Loucy (cell line): ENCODE data around the gene ADCYAP1.
"Not testable (repeated sequence)": the region's sequence is repeated elsewhere in the genome, so short reads cannot be mapped to it uniquely, and the experiment has no call there.

Source experiments
- H2AFZ ChIP-seq: fragments of 200-600 bp; sonication (generic); 2 replicates; pipeline ENCODE4 v1.6.0; 2016; ENCODE audit warnings: antibody characterized with exemption, mild to moderate bottlenecking, low read length, moderate library complexity
- H3F3A ChIP-seq: fragments of 200-600 bp; 2 replicates; pipeline ENCODE4 v1.6.0; 2016; ENCODE audit warnings: antibody characterized with exemption, low read depth, mild to moderate bottlenecking
- H3K27me3 ChIP-seq: fragments of 200-600 bp; sonication (generic); 2 replicates; pipeline ENCODE4 v1.6.1; 2014; ENCODE audit warnings: low read length, mild to moderate bottlenecking; ENCODE audit not compliant: insufficient read depth, poor library complexity, severe bottlenecking
- H3K36me3 ChIP-seq: fragments of 200-600 bp; sonication (generic); 2 replicates; pipeline ENCODE4 v1.6.1; 2016; ENCODE audit warnings: low read length; ENCODE audit not compliant: insufficient read depth
- H3K4me1 ChIP-seq: fragments of 200-600 bp; sonication (generic); 2 replicates; pipeline ENCODE4 v1.5.1; 2014; ENCODE audit warnings: low read length, mild to moderate bottlenecking; ENCODE audit not compliant: insufficient read depth, poor library complexity, severe bottlenecking
- H3K4me2 ChIP-seq: fragments of 200-600 bp; sonication (generic); 2 replicates; pipeline ENCODE4 v1.6.0; 2014; ENCODE audit warnings: antibody characterized with exemption, low read length, low read depth, mild to moderate bottlenecking; ENCODE audit not compliant: poor library complexity, severe bottlenecking
- H3K4me3 ChIP-seq: fragments of 200-600 bp; sonication (generic); 2 replicates; pipeline ENCODE4 v1.5.1; 2014; ENCODE audit warnings: low read length, mild to moderate bottlenecking, mixed read lengths; ENCODE audit not compliant: poor library complexity, severe bottlenecking
- H3K79me2 ChIP-seq: fragments of 200-600 bp; sonication (generic); 2 replicates; pipeline ENCODE4 v1.6.1; 2014; ENCODE audit warnings: low read length; ENCODE audit not compliant: insufficient read depth
- H3K9ac ChIP-seq: fragments of 200-600 bp; sonication (generic); 2 replicates; pipeline ENCODE4 v1.6.0; 2014; ENCODE audit warnings: mild to moderate bottlenecking, low read depth, low read length, moderate library complexity; ENCODE audit not compliant: poor library complexity, severe bottlenecking
- H3K9me2 ChIP-seq: fragments of 200-600 bp; sonication (generic); replicated peaks from 2 replicates; pipeline ENCODE4 v1.6.1; 2016; ENCODE audit warnings: low read depth, low read length, mixed read lengths
- H3K9me3 ChIP-seq: fragments of 200-600 bp; sonication (generic); 2 replicates; pipeline ENCODE4 v1.6.1; 2014; ENCODE audit warnings: mild to moderate bottlenecking, antibody characterized with exemption, low read length, low read depth; ENCODE audit not compliant: insufficient read depth
- H4K20me1 ChIP-seq: fragments of 200-600 bp; sonication (generic); 2 replicates; pipeline ENCODE4 v1.6.0; 2014; ENCODE audit warnings: antibody characterized with exemption, low read length, mild to moderate bottlenecking; ENCODE audit not compliant: insufficient read depth, poor library complexity, severe bottlenecking
- EZH2phosphoT487 ChIP-seq: fragments of 200-600 bp; IDR thresholded peaks from 2 replicates; pipeline ENCODE4 v1.6.1; 2018; ENCODE audit warnings: antibody characterized with exemption, mild to moderate bottlenecking, moderate library complexity, borderline replicate concordance
- TF ChIP-seq, protein P1 (sequence below): fragments of 200-600 bp; sonication (generic); conservative IDR thresholded peaks from 2 replicates; pipeline ENCODE4 v1.5.1; 2014; ENCODE audit warnings: mild to moderate bottlenecking, antibody characterized with exemption, low read length

Gene ADCYAP1

DNA sequence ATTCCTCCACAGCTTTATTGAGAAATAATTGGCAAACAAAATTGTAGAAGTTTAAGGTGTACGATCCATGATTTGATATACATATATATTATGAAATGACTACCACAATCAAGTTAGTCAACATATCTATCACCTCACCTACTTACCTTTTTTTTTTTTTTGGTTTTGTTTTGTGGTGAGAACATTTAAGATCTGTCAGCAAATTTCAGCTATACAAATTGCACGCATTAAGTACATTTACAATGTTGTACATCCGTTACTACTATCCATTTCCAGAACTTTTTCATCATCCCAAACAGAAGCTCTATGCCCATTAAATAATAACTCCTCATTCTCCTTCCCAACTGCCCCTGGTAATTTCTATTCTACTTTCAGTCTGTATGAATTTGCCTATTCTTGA, 37.4 kb upstream of the ADCYAP1 start:
- Histone ChIP-seq H3K9me2 (no peaks in the 10 kb centered on the region), H2AFZ (no peak overlapping the region), H3K9me3 (no peaks in the 10 kb centered on the region; the same call in 1 of the 2 replicates), H3F3A (no peaks in the 10 kb centered on the region), H3K36me3 (no peaks in the 10 kb centered on the region), H3K4me2 (no peak overlapping the region), H3K79me2 (no peaks in the 10 kb centered on the region), H3K9ac (no peak overlapping the region), H3K4me1 (no peaks in the 10 kb centered on the region), H3K27me3 (no peaks in the 10 kb centered on the region), H4K20me1 (no peaks in the 10 kb centered on the region), H3K4me3 (no peak overlapping the region)
- TF ChIP-seq, protein P1, sequence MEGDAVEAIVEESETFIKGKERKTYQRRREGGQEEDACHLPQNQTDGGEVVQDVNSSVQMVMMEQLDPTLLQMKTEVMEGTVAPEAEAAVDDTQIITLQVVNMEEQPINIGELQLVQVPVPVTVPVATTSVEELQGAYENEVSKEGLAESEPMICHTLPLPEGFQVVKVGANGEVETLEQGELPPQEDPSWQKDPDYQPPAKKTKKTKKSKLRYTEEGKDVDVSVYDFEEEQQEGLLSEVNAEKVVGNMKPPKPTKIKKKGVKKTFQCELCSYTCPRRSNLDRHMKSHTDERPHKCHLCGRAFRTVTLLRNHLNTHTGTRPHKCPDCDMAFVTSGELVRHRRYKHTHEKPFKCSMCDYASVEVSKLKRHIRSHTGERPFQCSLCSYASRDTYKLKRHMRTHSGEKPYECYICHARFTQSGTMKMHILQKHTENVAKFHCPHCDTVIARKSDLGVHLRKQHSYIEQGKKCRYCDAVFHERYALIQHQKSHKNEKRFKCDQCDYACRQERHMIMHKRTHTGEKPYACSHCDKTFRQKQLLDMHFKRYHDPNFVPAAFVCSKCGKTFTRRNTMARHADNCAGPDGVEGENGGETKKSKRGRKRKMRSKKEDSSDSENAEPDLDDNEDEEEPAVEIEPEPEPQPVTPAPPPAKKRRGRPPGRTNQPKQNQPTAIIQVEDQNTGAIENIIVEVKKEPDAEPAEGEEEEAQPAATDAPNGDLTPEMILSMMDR = no peak
- TF ChIP-seq EZH2phosphoT487 = no peak

DNA sequence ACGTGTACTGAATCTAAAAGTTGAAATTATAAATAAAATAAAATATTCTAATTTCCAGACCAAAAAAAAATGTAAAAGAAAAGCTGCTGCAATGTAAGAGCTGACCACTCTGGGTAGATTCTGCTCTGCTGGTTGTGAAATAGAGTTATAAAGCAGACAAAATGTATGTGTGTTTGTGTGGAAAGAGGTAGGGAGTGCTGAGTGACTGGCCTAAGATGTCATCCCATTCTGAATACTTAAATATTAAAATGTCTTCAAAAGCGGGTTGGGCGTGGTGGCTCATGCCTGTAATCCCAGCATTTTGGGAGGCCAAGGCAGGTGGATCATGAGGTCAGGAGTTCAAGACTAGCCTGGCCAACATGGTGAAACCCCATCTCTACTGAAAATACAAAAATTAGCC, 31.2 kb upstream of the ADCYAP1 start:
- not testable (repeated sequence) for H3K79me2 ChIP-seq, H3K9me3 ChIP-seq, H3F3A ChIP-seq, H3K4me1 ChIP-seq, H3K9me2 ChIP-seq, H2AFZ ChIP-seq, H3K4me2 ChIP-seq, H4K20me1 ChIP-seq, H3K4me3 ChIP-seq, H3K9ac ChIP-seq, H3K36me3 ChIP-seq, H3K27me3 ChIP-seq

DNA sequence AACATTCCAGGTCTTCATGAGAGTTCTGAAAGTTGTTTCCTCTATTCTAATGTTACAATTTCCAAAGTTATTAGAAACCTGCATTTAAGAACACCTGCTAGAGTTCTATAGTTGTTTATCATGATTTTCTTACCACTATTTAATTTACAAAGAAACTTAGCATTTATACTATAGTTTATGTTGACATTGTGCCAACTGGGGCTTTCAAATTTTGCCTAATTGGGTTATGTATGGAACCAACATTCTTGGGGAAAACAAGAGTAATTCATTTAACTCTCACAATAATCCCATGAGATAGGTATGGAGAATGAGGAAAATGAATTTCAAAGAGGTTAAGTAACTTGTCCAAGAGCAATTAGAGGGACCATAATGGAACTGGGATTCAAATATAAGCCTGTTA, 28.8 kb upstream of the ADCYAP1 start:
- Histone ChIP-seq H3K9ac (no peak overlapping the region), H3K4me2 (no peak overlapping the region)
- no peak for TF ChIP-seq EZH2phosphoT487
- TF ChIP-seq, protein P1 = no peak

DNA sequence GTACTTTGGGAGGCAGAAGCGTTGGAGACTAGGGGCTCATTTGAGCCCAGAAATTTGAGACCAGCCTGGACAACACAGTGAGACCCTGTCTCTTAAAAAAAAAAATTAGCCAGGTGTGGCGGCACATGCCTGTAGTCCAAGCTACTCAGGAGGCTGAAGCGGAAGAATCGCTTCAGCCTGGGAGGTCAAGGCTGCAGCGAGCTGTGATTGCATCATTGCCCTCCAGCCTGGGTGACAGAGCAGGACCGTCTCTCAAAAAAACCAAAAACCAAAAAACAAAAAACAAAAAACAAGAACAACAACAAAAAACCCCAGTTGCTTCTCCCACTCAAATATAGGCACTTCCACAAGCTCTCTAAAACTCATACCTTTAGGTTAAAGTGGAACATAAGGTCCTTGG, 27.4 kb upstream of the ADCYAP1 start:
- Histone ChIP-seq H4K20me1 (no peaks in the 10 kb centered on the region), H3K36me3 (no peaks in the 10 kb centered on the region), H3K9me3 (no peaks in the 10 kb centered on the region; the same call in 1 of the 2 replicates)

More for the DNA sequence above, 28.8 kb upstream of the ADCYAP1 start:
- no peak overlapping the region for H3K4me3 ChIP-seq
- no peaks in the 10 kb centered on the region for H3K4me1 ChIP-seq
- H3K9me3 ChIP-seq = no peaks in the 10 kb centered on the region; the same call in 1 of the 2 replicates
- H3K36me3 ChIP-seq = no peaks in the 10 kb centered on the region
- H3K79me2 ChIP-seq = no peaks in the 10 kb centered on the region
- no peak overlapping the region for H2AFZ ChIP-seq
- H3K27me3 ChIP-seq = no peaks in the 10 kb centered on the region
- H3K9me2 ChIP-seq = no peaks in the 10 kb centered on the region
- no peaks in the 10 kb centered on the region for H4K20me1 ChIP-seq
- H3F3A ChIP-seq = no peaks in the 10 kb centered on the region

More for the DNA sequence above, 27.4 kb upstream of the ADCYAP1 start:
- Histone ChIP-seq H3K4me2 (no peak overlapping the region), H3K27me3 (no peaks in the 10 kb centered on the region), H2AFZ (no peak overlapping the region), H3K9me2 (no peaks in the 10 kb centered on the region), H3K4me3 (no peak overlapping the region), H3F3A (no peaks in the 10 kb centered on the region), H3K4me1 (no peaks in the 10 kb centered on the region), H3K79me2 (no peaks in the 10 kb centered on the region), H3K9ac (no peak overlapping the region)
- TF ChIP-seq, protein P1 = no peak
- no peak for TF ChIP-seq EZH2phosphoT487
